ENCODE results near the gene ANKRD11.
A peak's percentile ranks its signal among the peaks of the same experiment; 100 is the strongest.

ANKRD11 gene

GRCh38 chr16:89490439-89491237, at the start of gene ANKRD11:
ANKRD11 (minus strand) TSS chr16:89490561; CDS start chr16:89317019, 173,542 bp downstream.
- DNase-seq = peak; percentile 100

DNA sequence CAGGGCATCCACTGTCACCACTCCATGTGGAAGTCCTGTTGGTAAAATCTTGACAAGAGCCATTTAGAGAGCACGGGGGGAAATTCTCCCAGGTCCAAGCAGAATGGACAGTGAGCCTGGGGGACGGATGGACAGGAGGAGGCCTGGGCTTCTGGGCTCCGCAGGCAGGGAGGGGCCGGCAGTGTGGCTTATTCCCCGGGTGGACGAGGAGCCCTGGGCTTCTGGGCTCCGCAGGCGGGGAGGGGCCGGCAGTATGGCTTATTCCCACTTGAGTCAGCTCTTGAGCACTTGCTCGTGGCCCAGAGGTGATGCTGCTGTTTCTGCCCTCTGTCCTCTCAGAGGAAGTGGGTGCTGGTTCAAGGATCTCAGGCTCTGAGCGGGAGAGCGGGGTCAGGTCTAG, 47.9 kb upstream of the ANKRD11 start:
- no peak for DNase-seq

GRCh38 chr16:89537549-89537925, 47.2 kb upstream of the ANKRD11 start:
- DNase-seq = no peak

GRCh38 chr16:89536886-89537548, 46.7 kb upstream of the ANKRD11 start:
- no peak for DNase-seq

- no peak for DNase-seq
These were observed 46.0 kb upstream of the ANKRD11 start for GRCh38 chr16:89536371-89536770.

DNA sequence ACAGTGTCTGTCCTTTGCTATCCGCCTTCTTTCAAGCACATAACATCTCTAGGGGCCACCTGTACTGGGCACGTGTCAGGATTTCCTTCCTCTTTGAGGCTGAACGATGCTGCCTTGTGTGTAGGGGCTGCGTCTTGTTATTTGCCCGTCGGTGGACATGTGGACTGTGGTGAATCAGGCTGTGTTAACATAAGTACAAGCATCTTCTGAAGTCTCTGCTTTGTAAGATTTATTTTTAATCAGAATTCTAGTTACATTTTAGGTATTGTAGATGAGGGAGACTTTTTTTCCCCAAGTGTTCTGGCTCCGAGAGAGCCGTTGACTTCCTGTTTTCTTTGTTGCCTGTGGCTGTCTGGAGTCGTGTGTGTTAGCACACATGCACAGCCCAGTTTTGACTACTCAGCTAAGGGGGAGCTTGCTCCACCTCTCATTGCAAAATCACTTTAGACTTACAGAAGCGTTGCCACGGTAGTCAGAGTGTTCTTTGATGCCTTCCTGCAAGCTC, 43.9 kb upstream of the ANKRD11 start:
- no peak for DNase-seq

DNA sequence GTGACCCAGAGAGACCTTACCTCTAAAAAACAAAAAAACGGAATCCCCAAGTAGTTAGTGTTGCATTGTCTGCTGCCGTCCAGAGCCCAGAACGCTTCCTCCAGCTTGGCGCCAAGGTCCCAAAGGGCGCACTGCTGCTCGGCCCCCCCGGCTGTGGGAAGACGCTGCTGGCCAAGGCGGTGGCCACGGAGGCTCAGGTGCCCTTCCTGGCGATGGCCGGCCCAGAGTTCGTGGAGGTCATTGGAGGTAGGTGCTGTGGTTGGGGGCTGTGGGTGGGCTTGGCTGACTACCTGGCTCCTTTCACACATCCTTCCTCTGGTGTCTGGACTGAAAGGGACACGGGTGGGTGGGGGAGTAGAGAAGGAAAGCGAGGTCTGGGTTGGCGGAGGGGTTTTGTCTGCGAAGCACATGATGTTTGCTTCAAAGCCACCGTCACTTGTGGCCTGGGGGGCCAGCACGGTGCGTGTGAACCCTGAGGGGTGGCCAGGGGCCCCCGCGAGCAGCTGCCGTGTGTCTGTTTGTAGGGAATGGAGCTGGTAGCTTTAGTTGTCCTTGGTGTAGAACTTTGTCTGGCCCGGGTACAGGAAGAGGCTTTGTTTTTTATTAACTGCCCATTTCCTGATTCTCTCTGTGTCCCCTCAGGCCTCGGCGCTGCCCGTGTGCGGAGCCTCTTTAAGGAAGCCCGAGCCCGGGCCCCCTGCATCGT, 41.6 kb upstream of the ANKRD11 start:
- no peak for DNase-seq

- no peak for DNase-seq
These were observed 40.3 kb upstream of the ANKRD11 start for GRCh38 chr16:89530401-89531381.

GRCh38 chr16:89529097-89529496, 38.7 kb upstream of the ANKRD11 start:
- DNase-seq = no peak

- DNase-seq = no peak
These were observed 35.0 kb upstream of the ANKRD11 start for GRCh38 chr16:89525146-89525913.

- no peak for DNase-seq
These were observed 33.5 kb upstream of the ANKRD11 start for GRCh38 chr16:89523680-89524344.

- DNase-seq = no peak
These were observed 31.9 kb upstream of the ANKRD11 start for GRCh38 chr16:89522287-89522686.

- no peak for DNase-seq
These were observed 29.5 kb upstream of the ANKRD11 start for GRCh38 chr16:89519881-89520280.

DNA sequence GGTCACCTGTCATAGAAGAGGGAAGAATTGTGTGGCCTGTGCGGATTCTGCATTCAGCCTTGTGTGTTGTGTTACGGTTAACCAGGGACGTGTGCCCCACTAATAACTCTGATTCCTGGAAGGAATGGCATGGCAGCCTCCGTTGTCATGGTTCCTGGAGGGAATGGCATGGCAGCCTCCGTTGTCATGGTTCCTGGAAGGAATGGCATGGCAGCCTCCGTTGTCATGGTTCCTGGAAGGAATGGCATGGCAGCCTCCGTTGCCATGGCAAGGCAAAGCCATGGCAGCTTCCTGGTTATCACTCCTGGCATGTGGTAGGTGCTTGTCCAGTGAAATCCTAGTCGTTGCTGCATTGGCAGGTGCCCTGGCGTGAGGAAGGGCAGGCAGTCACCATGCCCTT, 26.8 kb upstream of the ANKRD11 start:
- DNase-seq = no peak

DNA sequence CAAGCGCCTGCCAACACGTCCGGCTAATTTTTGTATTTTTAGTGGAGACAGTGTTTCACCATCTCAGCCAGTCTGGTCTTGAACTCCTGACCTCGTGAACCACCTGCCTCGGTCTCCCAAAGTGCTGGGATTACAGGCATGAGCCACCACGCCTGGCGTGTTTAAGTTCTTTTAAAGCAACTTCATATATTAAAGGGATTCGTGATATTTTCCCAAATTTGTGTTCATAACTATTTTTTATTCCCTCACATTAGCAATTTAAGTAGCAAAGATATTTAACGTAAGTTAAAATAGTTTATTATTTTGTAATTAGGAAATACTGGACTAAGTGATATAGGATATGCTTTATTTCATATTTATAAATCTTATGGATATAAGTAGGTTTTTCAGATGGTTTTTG, 22.1 kb upstream of the ANKRD11 start:
- DNase-seq = no peak

DNA sequence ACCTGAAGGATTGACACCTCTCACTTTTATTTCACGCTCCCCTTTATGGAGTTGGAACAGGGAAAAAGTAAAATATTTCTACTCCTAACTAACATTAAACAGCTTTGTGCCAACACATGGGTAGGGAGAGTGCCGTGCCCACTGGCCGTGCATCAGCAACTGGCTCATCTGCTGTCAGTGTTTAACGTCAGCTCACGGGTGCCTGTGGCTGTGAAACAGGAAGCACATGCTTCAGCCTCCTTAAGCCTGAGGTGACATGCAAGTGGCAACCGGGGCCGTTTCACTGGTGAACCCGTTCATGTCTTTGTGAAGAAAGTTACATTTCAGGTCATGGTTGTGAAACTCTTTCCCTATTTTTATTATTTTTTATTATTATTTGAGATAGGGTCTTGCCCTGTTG, 21.0 kb upstream of the ANKRD11 start:
- DNase-seq = no peak

GRCh38 chr16:89510526-89510925, 20.2 kb upstream of the ANKRD11 start:
- no peak for DNase-seq

DNA sequence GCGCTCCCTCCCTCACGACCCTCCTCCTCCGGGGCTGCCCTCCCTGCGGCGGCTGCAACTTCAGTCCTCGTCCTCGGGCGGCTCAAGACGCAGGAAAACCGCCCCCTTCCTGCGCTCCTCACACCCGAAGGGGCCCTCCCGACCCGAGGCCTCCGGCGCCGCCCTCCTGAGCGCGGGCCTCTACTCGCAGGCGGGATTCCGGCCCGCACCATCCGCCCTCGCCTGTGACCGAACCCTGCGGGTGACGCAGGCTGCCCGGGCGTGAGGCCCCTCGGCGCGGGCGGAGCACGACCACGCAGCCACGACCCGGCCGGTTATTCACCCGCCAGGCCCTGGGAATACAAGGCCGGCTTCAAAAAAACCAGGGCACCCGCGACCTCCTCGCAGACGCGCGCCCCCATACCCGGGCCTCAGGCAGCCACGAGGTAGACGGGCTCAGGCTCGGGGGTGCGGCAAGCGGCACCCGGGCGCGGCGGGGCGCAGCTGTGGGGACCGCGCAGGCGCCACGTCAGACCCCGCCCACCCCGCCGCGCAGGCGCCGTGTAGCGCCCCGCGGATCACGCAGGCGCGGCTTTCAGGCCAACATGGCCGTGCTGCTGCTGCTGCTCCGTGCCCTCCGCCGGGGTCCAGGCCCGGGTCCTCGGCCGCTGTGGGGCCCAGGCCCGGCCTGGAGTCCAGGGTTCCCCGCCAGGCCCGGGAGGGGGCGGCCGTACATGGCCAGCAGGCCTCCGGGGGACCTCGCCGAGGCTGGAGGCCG, 17.7 kb upstream of the ANKRD11 start, which contains the start of gene SPG7:
SPG7 (plus strand) TSS at position 570 of the 757 bp plus-strand sequence; CDS start at position 585, 15 bp downstream.
- DNase-seq = peak; percentile 95

DNA sequence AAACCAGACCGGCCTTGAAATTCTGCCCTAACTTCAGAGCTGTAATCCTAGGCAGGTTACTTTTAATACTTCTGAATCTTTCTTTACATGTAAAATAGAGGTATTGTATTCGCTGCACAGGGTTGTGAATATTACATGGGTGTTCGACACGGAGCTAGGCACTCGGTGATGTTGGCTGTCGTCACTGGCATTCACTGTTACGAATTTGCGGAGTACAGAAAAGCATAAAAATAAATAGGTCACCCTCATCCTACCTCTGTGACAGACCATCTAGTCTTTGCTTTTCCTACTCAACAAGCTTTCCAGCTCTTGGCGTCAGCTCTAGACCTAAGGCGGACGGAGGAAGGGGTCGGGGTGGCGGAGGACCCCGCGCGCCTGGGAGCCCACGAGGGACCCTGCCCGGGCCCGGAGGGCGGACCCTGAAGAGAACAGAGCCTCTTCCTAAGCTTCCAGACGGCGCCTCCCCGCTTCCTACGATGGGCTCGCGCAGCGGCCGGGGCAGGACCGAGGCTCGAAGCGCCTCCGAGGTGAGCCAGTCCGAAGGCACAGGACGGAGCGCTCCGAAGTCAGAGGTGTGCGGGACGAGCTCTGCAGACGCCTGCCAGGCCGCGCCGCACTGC, 17.0 kb upstream of the ANKRD11 start:
- DNase-seq = no peak

DNA sequence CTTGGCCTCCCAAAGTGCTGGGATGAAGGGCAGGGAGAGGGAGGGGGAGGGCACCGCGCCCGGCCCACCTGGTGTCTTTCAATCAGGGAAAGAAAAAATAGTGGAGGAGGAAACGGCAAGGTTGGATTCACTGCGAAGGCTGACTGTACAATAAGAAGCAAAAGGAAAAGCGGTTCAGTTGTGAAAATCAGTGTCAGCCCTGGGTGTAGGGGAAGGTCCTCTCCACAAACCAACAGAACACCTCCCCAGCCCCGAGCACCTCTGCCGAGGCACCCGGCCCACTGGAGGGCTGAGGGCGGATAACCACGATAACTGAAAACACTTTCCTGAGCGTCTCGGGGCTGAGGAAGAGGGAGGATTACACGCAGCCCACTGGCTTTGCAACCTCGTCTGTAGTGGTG, 16.4 kb upstream of the ANKRD11 start:
- peak; percentile 42 for DNase-seq

Measured in OCI-M1 (cell line).